ENCODE results near the gene NUTF2.

Gene NUTF2

GRCh38 chr16:67814567-67814966, 32.2 kb upstream of the NUTF2 start:
- no CpG with 5 or more reads among the region's 8 CpGs for WGBS (ENCODE audit: extremely low coverage, insufficient coverage, low lambda C conversion rate)
- no peaks in the 10 kb centered on the region for H3K4me1 ChIP-seq (ENCODE audit: control insufficient read depth, low read depth, low read length)

GRCh38 chr16:67820608-67821259, 26.0 kb upstream of the NUTF2 start:
- H2BK120ac ChIP-seq (ENCODE audit: low read depth, low read length), result no peak overlapping the region
- H4K5ac ChIP-seq (ENCODE audit: low read length), result no peak overlapping the region
- H3K23ac ChIP-seq (ENCODE audit: low read length), result no peak overlapping the region
- no peak overlapping the region for H3K56ac ChIP-seq (ENCODE audit: low read length)
- no peak overlapping the region for H3K4me3 ChIP-seq (ENCODE audit: low read length)
- no peak overlapping the region for H2AK5ac ChIP-seq (ENCODE audit: low read length)
- H3K4me2 ChIP-seq (ENCODE audit: low read length), result no peak overlapping the region
- H3K4ac ChIP-seq (ENCODE audit: low read depth, low read length), result no peak overlapping the region
- H3K18ac ChIP-seq (ENCODE audit: low read length), result no peak overlapping the region
- WGBS (ENCODE audit: extremely low coverage, insufficient coverage, low lambda C conversion rate), result no CpG with 5 or more reads among the region's 11 CpGs
- no peaks in the 10 kb centered on the region for H3K79me2 ChIP-seq (ENCODE audit: control insufficient read depth, insufficient read depth, low read length)
- H2BK15ac ChIP-seq (replicated peaks; ENCODE audit: low read depth), result no peak overlapping the region
- no peak overlapping the region for H4K8ac ChIP-seq (ENCODE audit: low read depth, low read length)
- H3K9ac ChIP-seq (ENCODE audit: low read length), result no peak overlapping the region
- H3K4me1 ChIP-seq (ENCODE audit: control insufficient read depth, low read depth, low read length), result no peaks in the 10 kb centered on the region
- no peak overlapping the region for H3K27ac ChIP-seq (ENCODE audit: low read depth, low read length)
- no peak overlapping the region for H2BK5ac ChIP-seq (ENCODE audit: low read length)
- H3K36me3 ChIP-seq (ENCODE audit: control insufficient read depth, insufficient read depth, low read length), result no peaks in the 10 kb centered on the region
- no peaks in the 10 kb centered on the region for H3K79me1 ChIP-seq (ENCODE audit: low read length)
- H3K27me3 ChIP-seq (ENCODE audit: insufficient read depth, low read length, poor library complexity), result no peaks in the 10 kb centered on the region
- peak; percentile 19 for DNase-seq

More at GRCh38 chr16:67814567-67814966, 32.2 kb upstream of the NUTF2 start:
- no peak overlapping the region for H3K9ac ChIP-seq (ENCODE audit: low read length)
- no peak overlapping the region for H4K8ac ChIP-seq (ENCODE audit: low read depth, low read length)
- no peaks in the 10 kb centered on the region for H3K36me3 ChIP-seq (ENCODE audit: control insufficient read depth, insufficient read depth, low read length)
- H2BK5ac ChIP-seq (ENCODE audit: low read length), result no peak overlapping the region
- no peak overlapping the region for H2BK120ac ChIP-seq (ENCODE audit: low read depth, low read length)
- no peak overlapping the region for H3K27ac ChIP-seq (ENCODE audit: low read depth, low read length)
- no peak for DNase-seq
- no peaks in the 10 kb centered on the region for H3K79me1 ChIP-seq (ENCODE audit: low read length)
- no peak overlapping the region for H3K4ac ChIP-seq (ENCODE audit: low read depth, low read length)
- H3K79me2 ChIP-seq (ENCODE audit: control insufficient read depth, insufficient read depth, low read length), result no peaks in the 10 kb centered on the region
- H3K27me3 ChIP-seq (ENCODE audit: insufficient read depth, low read length, poor library complexity), result no peaks in the 10 kb centered on the region
- H3K56ac ChIP-seq (ENCODE audit: low read length), result no peak overlapping the region
- H2AK5ac ChIP-seq (ENCODE audit: low read length), result no peak overlapping the region
- no peak overlapping the region for H3K4me3 ChIP-seq (ENCODE audit: low read length)
- H3K18ac ChIP-seq (ENCODE audit: low read length), result no peak overlapping the region
- no peak overlapping the region for H3K23ac ChIP-seq (ENCODE audit: low read length)
- H3K4me2 ChIP-seq (ENCODE audit: low read length), result no peak overlapping the region
- no peak overlapping the region for H2BK15ac ChIP-seq (replicated peaks; ENCODE audit: low read depth)
- H4K5ac ChIP-seq (ENCODE audit: low read length), result no peak overlapping the region

- Histone ChIP-seq H3K23ac (ENCODE audit: low read length) (no peak overlapping the region), H3K9ac (ENCODE audit: low read length) (no peak overlapping the region), H3K79me2 (ENCODE audit: control insufficient read depth, insufficient read depth, low read length) (no peaks in the 10 kb centered on the region), H3K27me3 (ENCODE audit: insufficient read depth, low read length, poor library complexity) (no peaks in the 10 kb centered on the region), H3K18ac (ENCODE audit: low read length) (no peak overlapping the region), H3K4me2 (ENCODE audit: low read length) (no peak overlapping the region), H3K4me1 (ENCODE audit: control insufficient read depth, low read depth, low read length) (no peaks in the 10 kb centered on the region), H4K8ac (ENCODE audit: low read depth, low read length) (no peak overlapping the region), H3K36me3 (ENCODE audit: control insufficient read depth, insufficient read depth, low read length) (peaks cover 1% of the 10 kb centered on the region), H4K5ac (ENCODE audit: low read length) (no peak overlapping the region), H2BK120ac (ENCODE audit: low read depth, low read length) (no peak overlapping the region), H2BK5ac (ENCODE audit: low read length) (no peak overlapping the region), H2AK5ac (ENCODE audit: low read length) (no peak overlapping the region), H3K79me1 (ENCODE audit: low read length) (no peaks in the 10 kb centered on the region), H3K4me3 (ENCODE audit: low read length) (no peak overlapping the region), H2BK15ac (replicated peaks; ENCODE audit: low read depth) (no peak overlapping the region), H3K4ac (ENCODE audit: low read depth, low read length) (no peak overlapping the region), H3K27ac (ENCODE audit: low read depth, low read length) (no peak overlapping the region), H3K56ac (ENCODE audit: low read length) (no peak overlapping the region)
- no CpG with 5 or more reads among the region's 2 CpGs for WGBS (ENCODE audit: extremely low coverage, insufficient coverage, low lambda C conversion rate)
- DNase-seq, result no peak
Measured at GRCh38 chr16:67822511-67822910, 24.2 kb upstream of the NUTF2 start.

- no peak overlapping the region for H2AK5ac ChIP-seq (ENCODE audit: low read length)
- H3K27ac ChIP-seq (ENCODE audit: low read depth, low read length), result no peak overlapping the region
- no peak overlapping the region for H2BK5ac ChIP-seq (ENCODE audit: low read length)
- no CpG with 5 or more reads among the region's 8 CpGs for WGBS (ENCODE audit: extremely low coverage, insufficient coverage, low lambda C conversion rate)
- H2BK15ac ChIP-seq (replicated peaks; ENCODE audit: low read depth), result no peak overlapping the region
- no peak overlapping the region for H2BK120ac ChIP-seq (ENCODE audit: low read depth, low read length)
- H3K79me1 ChIP-seq (ENCODE audit: low read length), result no peaks in the 10 kb centered on the region
- peak; percentile 21 for DNase-seq
- no peak overlapping the region for H3K18ac ChIP-seq (ENCODE audit: low read length)
- H3K79me2 ChIP-seq (ENCODE audit: control insufficient read depth, insufficient read depth, low read length), result no peaks in the 10 kb centered on the region
- H4K8ac ChIP-seq (ENCODE audit: low read depth, low read length), result no peak overlapping the region
- no peaks in the 10 kb centered on the region for H3K27me3 ChIP-seq (ENCODE audit: insufficient read depth, low read length, poor library complexity)
- no peak overlapping the region for H3K4me2 ChIP-seq (ENCODE audit: low read length)
- H3K23ac ChIP-seq (ENCODE audit: low read length), result no peak overlapping the region
- H3K36me3 ChIP-seq (ENCODE audit: control insufficient read depth, insufficient read depth, low read length), result peaks cover 3% of the 10 kb centered on the region
- no peak overlapping the region for H4K5ac ChIP-seq (ENCODE audit: low read length)
- H3K4me1 ChIP-seq (ENCODE audit: control insufficient read depth, low read depth, low read length), result no peaks in the 10 kb centered on the region
- H3K4ac ChIP-seq (ENCODE audit: low read depth, low read length), result no peak overlapping the region
- H3K9ac ChIP-seq (ENCODE audit: low read length), result no peak overlapping the region
- no peak overlapping the region for H3K56ac ChIP-seq (ENCODE audit: low read length)
- no peak overlapping the region for H3K4me3 ChIP-seq (ENCODE audit: low read length)
Measured at GRCh38 chr16:67825119-67825518, 21.6 kb upstream of the NUTF2 start.

GRCh38 chr16:67825906-67826305, 20.8 kb upstream of the NUTF2 start:
- no peak overlapping the region for H2BK15ac ChIP-seq (replicated peaks; ENCODE audit: low read depth)
- WGBS (ENCODE audit: extremely low coverage, insufficient coverage, low lambda C conversion rate), result no CpG with 5 or more reads among the region's 14 CpGs
- no peak overlapping the region for H3K56ac ChIP-seq (ENCODE audit: low read length)
- no peak overlapping the region for H4K5ac ChIP-seq (ENCODE audit: low read length)
- no peak overlapping the region for H3K27ac ChIP-seq (ENCODE audit: low read depth, low read length)
- no peaks in the 10 kb centered on the region for H3K79me2 ChIP-seq (ENCODE audit: control insufficient read depth, insufficient read depth, low read length)
- H2BK120ac ChIP-seq (ENCODE audit: low read depth, low read length), result no peak overlapping the region
- no peak overlapping the region for H4K8ac ChIP-seq (ENCODE audit: low read depth, low read length)
- H3K23ac ChIP-seq (ENCODE audit: low read length), result no peak overlapping the region
- no peak overlapping the region for H3K4me2 ChIP-seq (ENCODE audit: low read length)
- H3K27me3 ChIP-seq (ENCODE audit: insufficient read depth, low read length, poor library complexity), result no peaks in the 10 kb centered on the region
- no peak overlapping the region for H3K9ac ChIP-seq (ENCODE audit: low read length)
- H3K36me3 ChIP-seq (ENCODE audit: control insufficient read depth, insufficient read depth, low read length), result peaks cover 6% of the 10 kb centered on the region
- no peaks in the 10 kb centered on the region for H3K79me1 ChIP-seq (ENCODE audit: low read length)
- DNase-seq, result no peak
- no peak overlapping the region for H2BK5ac ChIP-seq (ENCODE audit: low read length)
- H3K4me1 ChIP-seq (ENCODE audit: control insufficient read depth, low read depth, low read length), result no peaks in the 10 kb centered on the region
- H2AK5ac ChIP-seq (ENCODE audit: low read length), result no peak overlapping the region
- no peak overlapping the region for H3K18ac ChIP-seq (ENCODE audit: low read length)
- H3K4ac ChIP-seq (ENCODE audit: low read depth, low read length), result no peak overlapping the region
- H3K4me3 ChIP-seq (ENCODE audit: low read length), result no peak overlapping the region

GRCh38 chr16:67828651-67829050, 18.1 kb upstream of the NUTF2 start:
- H4K5ac ChIP-seq (ENCODE audit: low read length), result no peak overlapping the region
- H3K36me3 ChIP-seq (ENCODE audit: control insufficient read depth, insufficient read depth, low read length), result peaks cover 6% of the 10 kb centered on the region
- no peak overlapping the region for H3K23ac ChIP-seq (ENCODE audit: low read length)
- peaks cover 7% of the 10 kb centered on the region for H3K79me1 ChIP-seq (ENCODE audit: low read length)
- no peak overlapping the region for H3K56ac ChIP-seq (ENCODE audit: low read length)
- H3K18ac ChIP-seq (ENCODE audit: low read length), result no peak overlapping the region
- no peak overlapping the region for H3K4ac ChIP-seq (ENCODE audit: low read depth, low read length)
- H3K4me2 ChIP-seq (ENCODE audit: low read length), result no peak overlapping the region
- no peaks in the 10 kb centered on the region for H3K4me1 ChIP-seq (ENCODE audit: control insufficient read depth, low read depth, low read length)
- no CpG with 5 or more reads among the region's 4 CpGs for WGBS (ENCODE audit: extremely low coverage, insufficient coverage, low lambda C conversion rate)
- H2BK15ac ChIP-seq (replicated peaks; ENCODE audit: low read depth), result no peak overlapping the region
- no peaks in the 10 kb centered on the region for H3K79me2 ChIP-seq (ENCODE audit: control insufficient read depth, insufficient read depth, low read length)
- no peaks in the 10 kb centered on the region for H3K27me3 ChIP-seq (ENCODE audit: insufficient read depth, low read length, poor library complexity)
- no peak overlapping the region for H2BK120ac ChIP-seq (ENCODE audit: low read depth, low read length)
- H3K9ac ChIP-seq (ENCODE audit: low read length), result no peak overlapping the region
- H4K8ac ChIP-seq (ENCODE audit: low read depth, low read length), result no peak overlapping the region
- H3K27ac ChIP-seq (ENCODE audit: low read depth, low read length), result no peak overlapping the region
- no peak overlapping the region for H2AK5ac ChIP-seq (ENCODE audit: low read length)
- no peak for DNase-seq
- H2BK5ac ChIP-seq (ENCODE audit: low read length), result no peak overlapping the region
- no peak overlapping the region for H3K4me3 ChIP-seq (ENCODE audit: low read length)
